Activated CD8-positive, alpha-beta memory T cell treated with anti-CD3 and anti-CD28 coated beads, Interleukin-2, amount 10 ng/mL, durations not matched to agents 7 days and 5 days (primary cell): Measurements from ENCODE around the gene ZNF469. TPM values are rescaled to one million over a fixed set of nuclear protein-coding genes. Genes with fewer than 3 reads are reported as not detected.

ENCODE experiments used
- total RNA-seq, 2 experiments: library from RNA; stranded (reverse); gene quantifications; one replicate each; pipeline ENCODE4 v1.2.3, GENCODE V29; 2021

ZNF469 gene
- total RNA-seq, 2 experiments from 2014 or later: 0.26 to 0.84 TPM

Other genes starting within 250 kb of the ZNF469 start
- gene ZFPM1, start 70.3 kb downstream of the ZNF469 start, total RNA-seq: 10 to 100 TPM; 15.1 to 21.0 TPM
- gene ZC3H18, start 187.4 kb downstream of the ZNF469 start, total RNA-seq: 10 to 100 TPM; 88.1 to 93.9 TPM